GM19372 (cell line): ENCODE data around the gene NPEPPS.
"Not testable (repeated sequence)": the region's sequence is repeated elsewhere in the genome, so short reads cannot be mapped to it uniquely, and the experiment has no call there.

Source experiments
- ATAC-seq: cut with Tn5 transposase; IDR thresholded peaks from one replicate; pipeline ENCODE4 v1.9.1; 2021; ENCODE audit warnings: mild to moderate bottlenecking, low read depth, moderate library complexity; ENCODE audit not compliant: unreplicated experiment

NPEPPS gene

GRCh38 chr17:47556108-47556507 is 25.2 kb downstream of the NPEPPS start:
- not testable (repeated sequence) for ATAC-seq

- ATAC-seq = not testable (repeated sequence)
Observed at GRCh38 chr17:47560517-47561043, 29.7 kb downstream of the NPEPPS start.

- not testable (repeated sequence) for ATAC-seq
Observed at GRCh38 chr17:47561698-47562405, 30.9 kb downstream of the NPEPPS start.

GRCh38 chr17:47562406-47562705 is 31.4 kb downstream of the NPEPPS start:
- not testable (repeated sequence) for ATAC-seq

GRCh38 chr17:47567261-47567660 is 36.4 kb downstream of the NPEPPS start:
- not testable (repeated sequence) for ATAC-seq

- ATAC-seq = not testable (repeated sequence)
Observed at GRCh38 chr17:47572561-47572960, 41.7 kb downstream of the NPEPPS start.

- ATAC-seq = not testable (repeated sequence)
Observed at GRCh38 chr17:47582416-47582815, 51.5 kb downstream of the NPEPPS start.

GRCh38 chr17:47586378-47587055 is 55.6 kb downstream of the NPEPPS start:
- ATAC-seq = not testable (repeated sequence)

- ATAC-seq = not testable (repeated sequence)
Observed at GRCh38 chr17:47593522-47593921, 62.6 kb downstream of the NPEPPS start.

GRCh38 chr17:47603830-47604597 is 73.1 kb downstream of the NPEPPS start:
- no peak for ATAC-seq

GRCh38 chr17:47604598-47604927 is 73.7 kb downstream of the NPEPPS start:
- ATAC-seq = no peak

- ATAC-seq = no peak
Observed at GRCh38 chr17:47605011-47605410, 74.1 kb downstream of the NPEPPS start.

- ATAC-seq = no peak
Observed at GRCh38 chr17:47607481-47607880, 76.6 kb downstream of the NPEPPS start.

- no peak for ATAC-seq
Observed at GRCh38 chr17:47611372-47612350, 80.8 kb downstream of the NPEPPS start.

- no peak for ATAC-seq
Observed at GRCh38 chr17:47615766-47616424, 85.0 kb downstream of the NPEPPS start.

- no peak for ATAC-seq
Observed at GRCh38 chr17:47618410-47618809, 87.5 kb downstream of the NPEPPS start.

- ATAC-seq = no peak
Observed at GRCh38 chr17:47620503-47621245, 89.8 kb downstream of the NPEPPS start.

GRCh38 chr17:47621293-47622179 is 90.6 kb downstream of the NPEPPS start:
- ATAC-seq = no peak
